Measurements from ENCODE around the gene PLA2G12B.

DNA sequence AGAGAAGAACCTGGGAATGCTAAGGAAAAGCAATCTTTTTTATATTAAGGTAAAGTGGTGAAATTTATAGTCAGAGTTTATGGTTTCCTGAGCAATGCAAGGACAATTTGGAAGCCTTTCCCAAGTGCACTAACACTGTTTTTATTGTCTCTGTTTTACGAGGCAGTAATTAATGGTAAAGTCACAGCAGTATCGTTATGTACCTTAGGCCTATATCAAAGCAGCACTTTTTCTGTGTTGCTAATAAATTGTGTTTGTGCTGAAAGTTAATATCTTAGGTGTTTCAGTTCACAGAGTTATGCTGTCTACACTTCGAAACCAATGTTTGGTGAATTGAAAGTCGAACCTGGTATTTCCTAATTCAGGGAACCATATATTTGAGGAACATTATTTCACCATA is 41.9 kb downstream of the PLA2G12B start:
- TF ChIP-seq, protein P1, sequence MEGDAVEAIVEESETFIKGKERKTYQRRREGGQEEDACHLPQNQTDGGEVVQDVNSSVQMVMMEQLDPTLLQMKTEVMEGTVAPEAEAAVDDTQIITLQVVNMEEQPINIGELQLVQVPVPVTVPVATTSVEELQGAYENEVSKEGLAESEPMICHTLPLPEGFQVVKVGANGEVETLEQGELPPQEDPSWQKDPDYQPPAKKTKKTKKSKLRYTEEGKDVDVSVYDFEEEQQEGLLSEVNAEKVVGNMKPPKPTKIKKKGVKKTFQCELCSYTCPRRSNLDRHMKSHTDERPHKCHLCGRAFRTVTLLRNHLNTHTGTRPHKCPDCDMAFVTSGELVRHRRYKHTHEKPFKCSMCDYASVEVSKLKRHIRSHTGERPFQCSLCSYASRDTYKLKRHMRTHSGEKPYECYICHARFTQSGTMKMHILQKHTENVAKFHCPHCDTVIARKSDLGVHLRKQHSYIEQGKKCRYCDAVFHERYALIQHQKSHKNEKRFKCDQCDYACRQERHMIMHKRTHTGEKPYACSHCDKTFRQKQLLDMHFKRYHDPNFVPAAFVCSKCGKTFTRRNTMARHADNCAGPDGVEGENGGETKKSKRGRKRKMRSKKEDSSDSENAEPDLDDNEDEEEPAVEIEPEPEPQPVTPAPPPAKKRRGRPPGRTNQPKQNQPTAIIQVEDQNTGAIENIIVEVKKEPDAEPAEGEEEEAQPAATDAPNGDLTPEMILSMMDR (conservative IDR thresholded peaks at IDR 0.05; ENCODE audit: low read length), result no peak
- no peak for TF ChIP-seq EZH2phosphoT487 (IDR thresholded peaks at IDR 0.05; ENCODE audit: borderline replicate concordance, low read depth, low read length)
